ENCODE results near the gene CDH16.

The CDH16 gene

GRCh38 chr16:66905633-66906539 is 12.8 kb downstream of the CDH16 start (continued):
- TF ChIP-seq ZNF449 (tag by site-specific recombination; IDR thresholded peaks at IDR 0.05) (no peak), ZBTB20 (tag by site-specific recombination; IDR thresholded peaks at IDR 0.05) (peak; percentile 24; the same call in 1 of the 2 replicates), ZNF658 (tag by site-specific recombination; IDR thresholded peaks at IDR 0.05) (no peak), ZFHX2 (tag by site-specific recombination; conservative IDR thresholded peaks at IDR 0.05) (no peak), ZNF211 (tag by site-specific recombination; IDR thresholded peaks at IDR 0.05; ENCODE audit: low read depth) (no peak), ZNF585B (tag by site-specific recombination; IDR thresholded peaks at IDR 0.05) (no peak), ZNF394 (tag by site-specific recombination; IDR thresholded peaks at IDR 0.05; ENCODE audit: borderline replicate concordance) (no peak), ZNF16 (tag by site-specific recombination; IDR thresholded peaks at IDR 0.05; ENCODE audit: low read depth) (no peak), ZNF10 (tag by site-specific recombination; IDR thresholded peaks at IDR 0.05) (peak; percentile 78; the same call in 1 of the 2 replicates), BCL6B (tag by site-specific recombination; IDR thresholded peaks at IDR 0.05) (no peak), ZNF776 (tag by site-specific recombination; IDR thresholded peaks at IDR 0.05; ENCODE audit: borderline replicate concordance) (no peak), ZNF76 (tag by site-specific recombination; IDR thresholded peaks at IDR 0.05; ENCODE audit: borderline replicate concordance, low read depth) (peak; percentile 30; the same call in 1 of the 2 replicates), ZNF426 (tag by site-specific recombination; IDR thresholded peaks at IDR 0.05) (no peak), ZNF398 (tag by site-specific recombination; IDR thresholded peaks at IDR 0.05) (no peak), PRDM1 (tag by site-specific recombination; IDR thresholded peaks at IDR 0.05) (peak; percentile 50; the same call in 1 of the 2 replicates), ZNF707 (tag by site-specific recombination; IDR thresholded peaks at IDR 0.05) (no peak), ZNF146 (tag by site-specific recombination; IDR thresholded peaks at IDR 0.05) (no peak), ZNF214 (tag by site-specific recombination; IDR thresholded peaks at IDR 0.05; ENCODE audit: borderline replicate concordance) (no peak), ZNF354C (tag by site-specific recombination; IDR thresholded peaks at IDR 0.05; ENCODE audit: borderline replicate concordance, low read depth) (no peak), SP7 (tag by site-specific recombination; IDR thresholded peaks at IDR 0.05) (no peak), EGR2 (tag by site-specific recombination; IDR thresholded peaks at IDR 0.05; ENCODE audit: low read depth) (no peak), ZBTB44 (tag by site-specific recombination; IDR thresholded peaks at IDR 0.05) (peak; percentile 50; the same call in 1 of the 2 replicates), ZNF560 (tag by site-specific recombination; IDR thresholded peaks at IDR 0.05; ENCODE audit: borderline replicate concordance) (no peak), BCL11B (tag by site-specific recombination; IDR thresholded peaks at IDR 0.05; ENCODE audit: low read depth) (no peak), YY1 (tag by site-specific recombination; IDR thresholded peaks at IDR 0.05) (no peak), ZBTB10 (tag by site-specific recombination; IDR thresholded peaks at IDR 0.05) (no peak), ZNF2 (tag by site-specific recombination; IDR thresholded peaks at IDR 0.05) (0 out of 2 replicates have a peak, but pooled peaks have one; percentile 52), ZNF837 (tag by site-specific recombination; IDR thresholded peaks at IDR 0.05) (no peak), TCF7L2 (IDR thresholded peaks at IDR 0.05; ENCODE audit: borderline replicate concordance, low read depth, low read length) (no peak), ZNF571 (tag by site-specific recombination; IDR thresholded peaks at IDR 0.05) (no peak), ZNF266 (tag by site-specific recombination; IDR thresholded peaks at IDR 0.05; ENCODE audit: low read depth) (no peak)

All from HEK293 (cell line).